H9 (cell line): Measurements from ENCODE around the gene MLLT3. TPM values are rescaled to one million over a fixed set of nuclear protein-coding genes. Genes with fewer than 3 reads are reported as not detected.

Source experiments
- DNase-seq: peaks from one replicate; pipeline ENCODE4 v3.0.0-alpha.2; 2017
- H2AFZ ChIP-seq: one replicate; pipeline ENCODE4 v1.6.1; 2013; ENCODE audit warnings: mild to moderate bottlenecking, low read length, control low read depth, moderate library complexity
- H2AK5ac ChIP-seq: 2 replicates; pipeline ENCODE4 v1.6.1; 2013; ENCODE audit warnings: low read length, control low read depth, mixed read lengths; ENCODE audit not compliant: insufficient read length
- H2BK120ac ChIP-seq: one replicate; pipeline ENCODE4 v1.6.1; 2013; ENCODE audit warnings: low read depth, mild to moderate bottlenecking, low read length, control low read depth, inconsistent platforms; ENCODE audit not compliant: poor library complexity, severe bottlenecking
- H2BK12ac ChIP-seq: 2 replicates; pipeline ENCODE4 v1.6.1; 2013; ENCODE audit warnings: low read length, control low read depth, mixed read lengths, low read depth; ENCODE audit not compliant: insufficient read length
- H2BK15ac ChIP-seq: 2 replicates; pipeline ENCODE4 v1.6.1; 2013; ENCODE audit warnings: low read depth, low read length, control low read depth
- H2BK20ac ChIP-seq: one replicate; pipeline ENCODE4 v1.6.1; 2013; ENCODE audit warnings: low read depth, mild to moderate bottlenecking, low read length, control low read depth, inconsistent platforms; ENCODE audit not compliant: poor library complexity, severe bottlenecking
- H2BK5ac ChIP-seq: 2 replicates; pipeline ENCODE4 v1.6.1; 2013; ENCODE audit warnings: low read length, control low read depth, mixed read lengths; ENCODE audit not compliant: insufficient read length
- H3K14ac ChIP-seq: 2 replicates; pipeline ENCODE4 v1.6.1; 2013; ENCODE audit warnings: low read length, control low read depth; ENCODE audit not compliant: insufficient read depth
- H3K18ac ChIP-seq: 2 replicates; pipeline ENCODE4 v1.6.1; 2013; ENCODE audit warnings: low read depth, mild to moderate bottlenecking, mixed read lengths, low read length, control low read depth; ENCODE audit not compliant: insufficient read length
- H3K23ac ChIP-seq: 2 replicates; pipeline ENCODE4 v1.6.1; 2013; ENCODE audit warnings: low read length, control low read depth, mixed read lengths, low read depth; ENCODE audit not compliant: insufficient read length
- H3K23me2 ChIP-seq: 2 replicates; pipeline ENCODE4 v1.6.1; 2013; ENCODE audit warnings: low read depth, mild to moderate bottlenecking, mixed read lengths, low read length, control low read depth; ENCODE audit not compliant: insufficient read length, poor library complexity, severe bottlenecking
- H3K27ac ChIP-seq: 2 replicates; pipeline ENCODE4 v1.5.1; 2013; ENCODE audit warnings: low read length, control low read depth, mixed read lengths, low read depth; ENCODE audit not compliant: insufficient read length
- H3K27me3 ChIP-seq: 2 replicates; pipeline ENCODE4 v1.6.1; 2013; ENCODE audit warnings: low read length, control low read depth, inconsistent platforms; ENCODE audit not compliant: insufficient read depth
- H3K4ac ChIP-seq: 2 replicates; pipeline ENCODE4 v1.6.1; 2013; ENCODE audit warnings: low read depth, mild to moderate bottlenecking, control low read depth, inconsistent platforms, low read length, moderate library complexity
- H3K4me1 ChIP-seq: 2 replicates; pipeline ENCODE4 v1.6.1; 2013; ENCODE audit warnings: low read length, control low read depth, inconsistent platforms; ENCODE audit not compliant: insufficient read depth
- H3K4me2 ChIP-seq: 2 replicates; pipeline ENCODE4 v1.6.1; 2013; ENCODE audit warnings: low read length, control low read depth, mixed read lengths; ENCODE audit not compliant: insufficient read length, insufficient read depth
- H3K56ac ChIP-seq: 2 replicates; pipeline ENCODE4 v1.6.1; 2013; ENCODE audit warnings: low read depth, mild to moderate bottlenecking, mixed read lengths, low read length, control low read depth; ENCODE audit not compliant: insufficient read length
- H3K79me1 ChIP-seq: 2 replicates; pipeline ENCODE4 v1.6.1; 2013; ENCODE audit warnings: low read depth, mild to moderate bottlenecking, moderate library complexity, low read length, control low read depth, inconsistent platforms; ENCODE audit not compliant: insufficient read depth, poor library complexity, severe bottlenecking
- H3K79me2 ChIP-seq: 2 replicates; pipeline ENCODE4 v1.6.1; 2013; ENCODE audit warnings: low read length, control low read depth, inconsistent platforms; ENCODE audit not compliant: insufficient read depth
- H3K9ac ChIP-seq: 2 replicates; pipeline ENCODE4 v1.6.1; 2013; ENCODE audit warnings: low read length, control low read depth, mixed read lengths; ENCODE audit not compliant: insufficient read length; ENCODE audit errors: extremely low read depth
- H3K9me3 ChIP-seq: one replicate; pipeline ENCODE4 v1.6.1; 2013; ENCODE audit warnings: low read depth, low read length, inconsistent platforms; ENCODE audit not compliant: control insufficient read depth
- H3T11ph ChIP-seq: one replicate; pipeline ENCODE4 v1.6.1; 2013; ENCODE audit warnings: mild to moderate bottlenecking, low read length, control low read depth, inconsistent platforms
- H4K20me1 ChIP-seq: one replicate; pipeline ENCODE4 v1.6.1; 2013; ENCODE audit not compliant: control insufficient read depth, insufficient read length, insufficient read depth
- H4K5ac ChIP-seq: 2 replicates; pipeline ENCODE4 v1.6.1; 2013; ENCODE audit warnings: low read depth, mild to moderate bottlenecking, mixed read lengths, low read length, control low read depth; ENCODE audit not compliant: insufficient read length
- H4K8ac ChIP-seq: replicated peaks from 2 replicates; pipeline ENCODE4 v1.6.1; 2013; ENCODE audit warnings: low read length, control low read depth, mixed read lengths, low read depth; ENCODE audit not compliant: insufficient read length
- H4K91ac ChIP-seq: 2 replicates; pipeline ENCODE4 v1.6.1; 2013; ENCODE audit warnings: low read depth, mild to moderate bottlenecking, moderate library complexity, mixed read lengths, low read length, control low read depth; ENCODE audit not compliant: insufficient read length
- H3K27ac Mint-ChIP-seq, 3 experiments: 2 replicates in 2 of 3; 3 replicates in 1 of 3; pipeline ENCODE4 v1.8.0; 2020 to 2021; ENCODE audit warnings: mixed read lengths in 3 of 3, mild to moderate bottlenecking in 1 of 3, moderate library complexity in 1 of 3
- H3K27me3 Mint-ChIP-seq: 2 replicates; pipeline ENCODE4 v1.8.0; 2021; ENCODE audit warnings: low read depth, mild to moderate bottlenecking, moderate library complexity, mixed read lengths
- H3K36me3 Mint-ChIP-seq, 3 experiments: 2 replicates in 2 of 3; 3 replicates in 1 of 3; pipeline ENCODE4 v1.8.0; 2020 to 2021; ENCODE audit warnings: low read depth in 3 of 3, mixed read lengths in 3 of 3; ENCODE audit not compliant: insufficient read depth in 1 of 3
- H3K4me1 Mint-ChIP-seq, 2 experiments: 2 replicates each; pipeline ENCODE4 v1.8.0; 2020; ENCODE audit warnings: mixed read lengths in 2 of 2
- H3K4me3 Mint-ChIP-seq, 2 experiments: 2 replicates in 1 of 2; 3 replicates in 1 of 2; pipeline ENCODE4 v1.8.0; 2020 to 2021; ENCODE audit warnings: mild to moderate bottlenecking in 2 of 2, mixed read lengths in 2 of 2, moderate library complexity in 1 of 2
- H3K9me3 Mint-ChIP-seq, 2 experiments: 2 replicates in 1 of 2; 3 replicates in 1 of 2; pipeline ENCODE4 v1.8.0; 2020; ENCODE audit warnings: mild to moderate bottlenecking in 2 of 2, mixed read lengths in 2 of 2, moderate library complexity in 1 of 2
- CTCF ChIP-seq: fragments of 200-600 bp; sonication (generic); conservative IDR thresholded peaks from 3 replicates; pipeline ENCODE4 v1.8.0; 2021; ENCODE audit warnings: antibody characterized with exemption, mild to moderate bottlenecking
- WGBS: extraction: QIAGEN DNeasy Blood & Tissue Kit; methylation state at CpG from one replicate; pipeline ENCODE4 v1.1.7; 2013; ENCODE audit warnings: missing lambda C conversion rate, low lambda C conversion rate, mixed read lengths; ENCODE audit not compliant: insufficient read length; ENCODE audit errors: extremely low coverage; 5-methylcytosine and 5-hydroxymethylcytosine counted together
- total RNA-seq: library from RNA; stranded (reverse); gene quantifications from 2 replicates; pipeline ENCODE4 v1.2.1, GENCODE V29; 2021

MLLT3 gene
- total RNA-seq, 1 experiment from 2014 or later: 3.9 TPM

GRCh38 chr9:20331095-20331685 lies 291.1 kb downstream of the MLLT3 start:
- H3K4me1 Mint-ChIP-seq: peaks cover 0 to 4% of the 10 kb centered on the region in 2 experiments; a peak in 1 of 4 replicates
- Histone ChIP-seq H4K20me1 (no peaks in the 10 kb centered on the region), H2BK15ac (no peak overlapping the region), H2BK5ac (no peak overlapping the region), H3K27me3 (no peaks in the 10 kb centered on the region), H2BK12ac (no peak overlapping the region), H2AFZ (no peak overlapping the region), H3K79me2 (no peaks in the 10 kb centered on the region), H3K56ac (no peak overlapping the region), H4K91ac (no peak overlapping the region), H3K4me2 (no peak overlapping the region), H3K14ac (no peak overlapping the region), H3K4me1 (no peaks in the 10 kb centered on the region), H2AK5ac (no peak overlapping the region), H3K4ac (no peak overlapping the region), H2BK120ac (no peak overlapping the region), H3K18ac (no peak overlapping the region), H3K9ac (no peak overlapping the region), H3K9me3 (no peaks in the 10 kb centered on the region), H3K27ac (no peak overlapping the region), H4K8ac (no peak overlapping the region), H4K5ac (no peak overlapping the region), H3K23me2 (no peaks in the 10 kb centered on the region), H3T11ph (no peak overlapping the region), H3K79me1 (no peaks in the 10 kb centered on the region), H3K23ac (no peak overlapping the region), H2BK20ac (no peak overlapping the region)
- TF ChIP-seq CTCF: no peak
- no peak overlapping the region for H3K4me3 Mint-ChIP-seq
- DNase-seq: no peak
- H3K27ac Mint-ChIP-seq: no peak overlapping the region
- H3K9me3 Mint-ChIP-seq: peaks cover 6 to 8% of the 10 kb centered on the region in 2 experiments; a peak in 3 of 5 replicates
- WGBS: no CpG with 5 or more reads among the region's 5 CpGs
- no peaks in the 10 kb centered on the region for H3K27me3 Mint-ChIP-seq
- no peaks in the 10 kb centered on the region; a peak in 1 of 7 replicates for H3K36me3 Mint-ChIP-seq
